ENCODE results near the gene NRXN3. TPM values are rescaled to one million over a fixed set of nuclear protein-coding genes. Genes with fewer than 3 reads are reported as not detected.

The NRXN3 gene
- total and polyA plus RNA-seq, 2 experiments from 2014 or later: 5.7 to 7.1 TPM

- 83% methylated on average over 9 of the region's 9 CpGs for WGBS (ENCODE audit: low lambda C conversion rate, missing lambda C conversion rate)
- no peaks in the 10 kb centered on the region for H3K79me2 ChIP-seq
- no peak overlapping the region for H3K27ac ChIP-seq
- H2AFZ ChIP-seq: no peak overlapping the region
- no peak for TF ChIP-seq CTCF (IDR thresholded peaks at IDR 0.05; ENCODE audit: poor library complexity)
- no peak for TF ChIP-seq EZH2 (IDR thresholded peaks at IDR 0.05; ENCODE audit: borderline replicate concordance)
- TF ChIP-seq EZH2phosphoT487 (IDR thresholded peaks at IDR 0.05; ENCODE audit: low read depth, severe bottlenecking, unreplicated experiment): no peak
- no peak for DNase-seq (ENCODE audit: low spot score)
- no peak overlapping the region for H3K4me3 ChIP-seq
- H3K36me3 ChIP-seq (replicated peaks; ENCODE audit: insufficient read depth, low read depth): no peaks in the 10 kb centered on the region
- H3K4me1 ChIP-seq (ENCODE audit: insufficient read depth): no peaks in the 10 kb centered on the region
- H4K20me1 ChIP-seq (ENCODE audit: insufficient read depth, poor library complexity, severe bottlenecking): no peaks in the 10 kb centered on the region
- no peaks in the 10 kb centered on the region for H3K27me3 ChIP-seq
- H3K4me2 ChIP-seq: no peak overlapping the region
- no peaks in the 10 kb centered on the region for H3K9me3 ChIP-seq (ENCODE audit: low read depth)
- H3K9me2 ChIP-seq (replicated peaks; ENCODE audit: insufficient read depth): no peaks in the 10 kb centered on the region
Observed at GRCh38 chr14:78127961-78128360, 42.2 kb upstream of the NRXN3 start.

- TF ChIP-seq CTCF (IDR thresholded peaks at IDR 0.05; ENCODE audit: poor library complexity) (no peak), EZH2 (IDR thresholded peaks at IDR 0.05; ENCODE audit: borderline replicate concordance) (no peak), EZH2phosphoT487 (IDR thresholded peaks at IDR 0.05; ENCODE audit: low read depth, severe bottlenecking, unreplicated experiment) (no peak)
- H3K79me2 ChIP-seq: no peaks in the 10 kb centered on the region
- H3K36me3 ChIP-seq (replicated peaks; ENCODE audit: insufficient read depth, low read depth): no peaks in the 10 kb centered on the region
- no peaks in the 10 kb centered on the region for H3K9me3 ChIP-seq (ENCODE audit: low read depth)
- H3K27ac ChIP-seq: no peak overlapping the region
- no peaks in the 10 kb centered on the region for H4K20me1 ChIP-seq (ENCODE audit: insufficient read depth, poor library complexity, severe bottlenecking)
- 93% methylated on average over 4 of the region's 4 CpGs for whole genome bisulfite sequencing (ENCODE audit: low lambda C conversion rate, missing lambda C conversion rate)
- H3K4me2 ChIP-seq: no peak overlapping the region
- no peaks in the 10 kb centered on the region for H3K9me2 ChIP-seq (replicated peaks; ENCODE audit: insufficient read depth)
- no peak overlapping the region for H3K4me3 ChIP-seq
- no peaks in the 10 kb centered on the region for H3K4me1 ChIP-seq (ENCODE audit: insufficient read depth)
- no peaks in the 10 kb centered on the region for H3K27me3 ChIP-seq
- no peak overlapping the region for H2AFZ ChIP-seq
- DNase-seq (ENCODE audit: low spot score): no peak
Observed at GRCh38 chr14:78129375-78129774, 40.8 kb upstream of the NRXN3 start.

GRCh38 chr14:78130356-78130755 lies 39.8 kb upstream of the NRXN3 start:
- no peaks in the 10 kb centered on the region for H3K9me2 ChIP-seq (replicated peaks; ENCODE audit: insufficient read depth)
- no peak overlapping the region for H3K27ac ChIP-seq
- no peak overlapping the region for H2AFZ ChIP-seq
- no peaks in the 10 kb centered on the region for H3K79me2 ChIP-seq
- no peak overlapping the region for H3K4me3 ChIP-seq
- no peaks in the 10 kb centered on the region for H3K4me1 ChIP-seq (ENCODE audit: insufficient read depth)
- no peaks in the 10 kb centered on the region for H3K9me3 ChIP-seq (ENCODE audit: low read depth)
- no peaks in the 10 kb centered on the region for H3K36me3 ChIP-seq (replicated peaks; ENCODE audit: insufficient read depth, low read depth)
- H3K27me3 ChIP-seq: no peaks in the 10 kb centered on the region
- no peaks in the 10 kb centered on the region for H4K20me1 ChIP-seq (ENCODE audit: insufficient read depth, poor library complexity, severe bottlenecking)
- no peak for TF ChIP-seq EZH2phosphoT487 (IDR thresholded peaks at IDR 0.05; ENCODE audit: low read depth, severe bottlenecking, unreplicated experiment)
- no peak for TF ChIP-seq CTCF (IDR thresholded peaks at IDR 0.05; ENCODE audit: poor library complexity)
- no peak for TF ChIP-seq EZH2 (IDR thresholded peaks at IDR 0.05; ENCODE audit: borderline replicate concordance)
- WGBS (ENCODE audit: low lambda C conversion rate, missing lambda C conversion rate): 72% methylated on average over 1 of the region's 1 CpG
- no peak overlapping the region for H3K4me2 ChIP-seq
- DNase-seq (ENCODE audit: low spot score): no peak

- Histone ChIP-seq H4K20me1 (ENCODE audit: insufficient read depth, poor library complexity, severe bottlenecking) (no peaks in the 10 kb centered on the region), H3K9me2 (replicated peaks; ENCODE audit: insufficient read depth) (no peaks in the 10 kb centered on the region), H3K27ac (no peak overlapping the region), H3K4me2 (no peak overlapping the region), H3K36me3 (replicated peaks; ENCODE audit: insufficient read depth, low read depth) (no peaks in the 10 kb centered on the region), H3K4me1 (ENCODE audit: insufficient read depth) (no peaks in the 10 kb centered on the region), H3K4me3 (no peak overlapping the region), H3K79me2 (no peaks in the 10 kb centered on the region), H3K27me3 (no peaks in the 10 kb centered on the region), H2AFZ (no peak overlapping the region), H3K9me3 (ENCODE audit: low read depth) (no peaks in the 10 kb centered on the region)
- no peak for DNase-seq (ENCODE audit: low spot score)
- no peak for TF ChIP-seq CTCF (IDR thresholded peaks at IDR 0.05; ENCODE audit: poor library complexity)
- TF ChIP-seq EZH2 (IDR thresholded peaks at IDR 0.05; ENCODE audit: borderline replicate concordance): no peak
- no peak for TF ChIP-seq EZH2phosphoT487 (IDR thresholded peaks at IDR 0.05; ENCODE audit: low read depth, severe bottlenecking, unreplicated experiment)
- WGBS (ENCODE audit: low lambda C conversion rate, missing lambda C conversion rate): 87% methylated on average over 4 of the region's 4 CpGs
Observed at GRCh38 chr14:78131201-78131600, 39.0 kb upstream of the NRXN3 start.
